Measurements from ENCODE around the gene CYP20A1. TPM values are rescaled to one million over a fixed set of nuclear protein-coding genes. Genes with fewer than 3 reads are reported as not detected.

The CYP20A1 gene
- total RNA-seq, 1 experiment from 2014 or later, result 19.8 TPM

- Histone ChIP-seq H3K27me3 (ENCODE audit: control insufficient read depth, insufficient read depth, low read length) (no peaks in the 10 kb centered on the region), H3K36me3 (ENCODE audit: control insufficient read depth, insufficient read depth, low read length) (no peaks in the 10 kb centered on the region), H3K9me3 (ENCODE audit: control insufficient read depth, insufficient read depth, low read depth, low read length) (no peaks in the 10 kb centered on the region), H3K27ac (ENCODE audit: low read length) (no peak overlapping the region), H3K4me3 (ENCODE audit: low read depth in 2 of 2, low read length in 2 of 2) (no peak overlapping the region), H3K4me1 (ENCODE audit: control insufficient read depth, insufficient read depth, low read length) (0 out of 2 replicates have a peak, but pooled peaks cover 3% of the 10 kb centered on the region)
- intact Hi-C loops (cut with micrococcal nuclease; ENCODE audit: unreplicated experiment) (no loop called here), in situ Hi-C loops (cut with HindIII; ENCODE audit: low pct_unique_long_range_greater_than_20kb, low sequenced_read_pairs) (no loop called here)
- ChIA-PET CTCF (no interaction called here), POLR2A (no interaction called here)
- DNase-seq (ENCODE audit: low read depth, low spot score), result no peak
- TF ChIP-seq TCF7L2 (IDR thresholded peaks at IDR 0.05; ENCODE audit: low read depth, low read length), result no peak
- no peak for TF ChIP-seq SIN3A (IDR thresholded peaks at IDR 0.05; ENCODE audit: borderline replicate concordance, insufficient read depth, low read depth, low read length)
- TF ChIP-seq, protein P1, sequence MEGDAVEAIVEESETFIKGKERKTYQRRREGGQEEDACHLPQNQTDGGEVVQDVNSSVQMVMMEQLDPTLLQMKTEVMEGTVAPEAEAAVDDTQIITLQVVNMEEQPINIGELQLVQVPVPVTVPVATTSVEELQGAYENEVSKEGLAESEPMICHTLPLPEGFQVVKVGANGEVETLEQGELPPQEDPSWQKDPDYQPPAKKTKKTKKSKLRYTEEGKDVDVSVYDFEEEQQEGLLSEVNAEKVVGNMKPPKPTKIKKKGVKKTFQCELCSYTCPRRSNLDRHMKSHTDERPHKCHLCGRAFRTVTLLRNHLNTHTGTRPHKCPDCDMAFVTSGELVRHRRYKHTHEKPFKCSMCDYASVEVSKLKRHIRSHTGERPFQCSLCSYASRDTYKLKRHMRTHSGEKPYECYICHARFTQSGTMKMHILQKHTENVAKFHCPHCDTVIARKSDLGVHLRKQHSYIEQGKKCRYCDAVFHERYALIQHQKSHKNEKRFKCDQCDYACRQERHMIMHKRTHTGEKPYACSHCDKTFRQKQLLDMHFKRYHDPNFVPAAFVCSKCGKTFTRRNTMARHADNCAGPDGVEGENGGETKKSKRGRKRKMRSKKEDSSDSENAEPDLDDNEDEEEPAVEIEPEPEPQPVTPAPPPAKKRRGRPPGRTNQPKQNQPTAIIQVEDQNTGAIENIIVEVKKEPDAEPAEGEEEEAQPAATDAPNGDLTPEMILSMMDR (IDR thresholded peaks at IDR 0.05), result no peak
- TF ChIP-seq POLR2AphosphoS5 (IDR thresholded peaks at IDR 0.05; ENCODE audit: low read depth, low read length), result no peak
- TF ChIP-seq REST (IDR thresholded peaks at IDR 0.05; ENCODE audit: insufficient read depth in 1 of 2, low read depth in 2 of 2, low read length in 1 of 2), result no peak
- ATAC-seq, result no peak
- BruUV-seq (replicated peaks), result no TSS peak
These were observed 107.8 kb downstream of the CYP20A1 start for GRCh38 chr2:203346612-203347011.

DNA sequence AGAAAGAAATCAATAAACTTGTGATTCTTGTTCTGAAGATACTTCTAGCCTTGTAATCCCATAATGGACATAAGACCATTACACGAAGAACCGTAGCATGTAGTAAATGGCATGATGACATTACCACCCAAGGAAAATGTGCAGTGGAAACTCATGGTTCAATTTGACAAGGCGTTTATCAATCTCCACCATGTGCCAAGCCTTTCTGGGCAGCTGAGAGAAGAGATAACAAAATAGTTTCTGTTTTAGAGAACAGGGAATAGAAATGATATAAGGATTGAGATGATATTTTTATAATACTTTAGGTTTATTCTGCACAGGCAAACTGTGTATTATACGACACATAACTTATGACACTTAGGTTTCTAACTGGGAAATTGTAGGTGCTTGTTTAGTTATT is 108.6 kb downstream of the CYP20A1 start:
- in situ Hi-C loops (cut with HindIII; ENCODE audit: low pct_unique_long_range_greater_than_20kb, low sequenced_read_pairs) (no loop called here), intact Hi-C loops (cut with micrococcal nuclease; ENCODE audit: unreplicated experiment) (no loop called here)
- H3K27me3 ChIP-seq (ENCODE audit: control insufficient read depth, insufficient read depth, low read length), result no peaks in the 10 kb centered on the region
- no peak for DNase-seq (ENCODE audit: low read depth, low spot score)
- ATAC-seq, result no peak
- H3K4me1 ChIP-seq (ENCODE audit: control insufficient read depth, insufficient read depth, low read length), result peaks cover 8% of the 10 kb centered on the region
- BruUV-seq (replicated peaks), result no TSS peak
- H3K27ac ChIP-seq (ENCODE audit: low read length), result no peak overlapping the region
- CTCF ChIA-PET, result no interaction called here
- H3K36me3 ChIP-seq (ENCODE audit: control insufficient read depth, insufficient read depth, low read length), result no peaks in the 10 kb centered on the region
- H3K4me3 ChIP-seq (ENCODE audit: low read depth in 2 of 2, low read length in 2 of 2), result no peak overlapping the region
- TF ChIP-seq REST (IDR thresholded peaks at IDR 0.05; ENCODE audit: insufficient read depth in 1 of 2, low read depth in 2 of 2, low read length in 1 of 2) (no peak), TCF7L2 (IDR thresholded peaks at IDR 0.05; ENCODE audit: low read depth, low read length) (no peak), SIN3A (IDR thresholded peaks at IDR 0.05; ENCODE audit: borderline replicate concordance, insufficient read depth, low read depth, low read length) (no peak), POLR2AphosphoS5 (IDR thresholded peaks at IDR 0.05; ENCODE audit: low read depth, low read length) (no peak)
- TF ChIP-seq, protein P1 (IDR thresholded peaks at IDR 0.05), result no peak
- POLR2A ChIA-PET, result no interaction called here
- no peaks in the 10 kb centered on the region for H3K9me3 ChIP-seq (ENCODE audit: control insufficient read depth, insufficient read depth, low read depth, low read length)
